SK-N-SH treated with all-trans-retinoic acid at 6 μM for 48 hours (cell line): ENCODE results near the gene BPI.

Source experiments
- ATAC-seq: fragments of 200-7000 bp; cut with Tn5 transposase; 3 replicates; pipeline ENCODE4 v1.9.1; 2020; ENCODE audit warnings: mild to moderate bottlenecking, moderate library complexity
- ARNTL ChIP-seq: fragments of 450-650 bp; formaldehyde crosslinking; IDR thresholded peaks from 2 replicates; pipeline ENCODE4 v1.5.0; 2020; ENCODE audit warnings: low read depth, mild to moderate bottlenecking, moderate library complexity, borderline replicate concordance
- BACH2 ChIP-seq: fragments of 250-450 bp; sonication (Bioruptor Pico); IDR thresholded peaks from 2 replicates; pipeline ENCODE4 v1.9.0; 2021; ENCODE audit warnings: mild to moderate bottlenecking, borderline replicate concordance
- CSDC2 ChIP-seq: fragments of 250-450 bp; sonication (Bioruptor Pico); IDR thresholded peaks from 2 replicates; pipeline ENCODE4 v1.5.0; 2020; ENCODE audit warnings: mild to moderate bottlenecking, moderate library complexity
- ESRRG ChIP-seq: fragments of 250-450 bp; sonication (Bioruptor Pico); IDR thresholded peaks from 2 replicates; pipeline ENCODE4 v1.6.1; 2021; ENCODE audit warnings: mild to moderate bottlenecking
- GLIS3 ChIP-seq: fragments of 250-450 bp; sonication (Bioruptor Pico); IDR thresholded peaks from 2 replicates; pipeline ENCODE4 v1.5.0; 2020; ENCODE audit warnings: mild to moderate bottlenecking, moderate library complexity
- ISL1 ChIP-seq: fragments of 250-450 bp; sonication (Bioruptor Pico); IDR thresholded peaks from 2 replicates; pipeline ENCODE4 v2.1.2; 2022; ENCODE audit warnings: mild to moderate bottlenecking, moderate library complexity
- POU6F1 ChIP-seq: fragments of 250-450 bp; sonication (Bioruptor Pico); IDR thresholded peaks from 2 replicates; pipeline ENCODE4 v1.8.0; 2021; ENCODE audit warnings: low read depth, mild to moderate bottlenecking, moderate library complexity, borderline replicate concordance
- PPARA ChIP-seq: fragments of 250-450 bp; sonication (Bioruptor Pico); IDR thresholded peaks from 2 replicates; pipeline ENCODE4 v1.5.0; 2020; ENCODE audit warnings: mild to moderate bottlenecking, borderline replicate concordance
- SNAI2 ChIP-seq: fragments of 250-450 bp; sonication (Bioruptor Pico); IDR thresholded peaks from 2 replicates; pipeline ENCODE4 v1.5.0; 2020; ENCODE audit warnings: mild to moderate bottlenecking, moderate library complexity
- TCF4 ChIP-seq: fragments of 250-450 bp; sonication (Bioruptor Pico); IDR thresholded peaks from 2 replicates; pipeline ENCODE4 v1.8.0; 2021; ENCODE audit warnings: mild to moderate bottlenecking, moderate library complexity, borderline replicate concordance
- TOX ChIP-seq: fragments of 250-450 bp; sonication (Bioruptor Pico); IDR thresholded peaks from 2 replicates; pipeline ENCODE4 v1.8.0; 2021; ENCODE audit warnings: mild to moderate bottlenecking, moderate library complexity, borderline replicate concordance
- ZC3H10 ChIP-seq: fragments of 250-450 bp; sonication (Bioruptor Pico); IDR thresholded peaks from 2 replicates; pipeline ENCODE4 v1.5.1; 2021; ENCODE audit warnings: mild to moderate bottlenecking, moderate library complexity
- ZFP3 ChIP-seq: fragments of 250-450 bp; sonication (Bioruptor Pico); IDR thresholded peaks from 2 replicates; pipeline ENCODE4 v1.5.0; 2020; ENCODE audit warnings: mild to moderate bottlenecking, moderate library complexity
- ZFP30 ChIP-seq: fragments of 450-650 bp; formaldehyde crosslinking; IDR thresholded peaks from 2 replicates; pipeline ENCODE4 v1.5.0; 2022; ENCODE audit warnings: mild to moderate bottlenecking, moderate library complexity
- ZNF565 ChIP-seq: fragments of 450-650 bp; formaldehyde crosslinking; conservative IDR thresholded peaks from 2 replicates; pipeline ENCODE4 v1.5.0; 2020; ENCODE audit warnings: low read depth, mild to moderate bottlenecking, moderate library complexity
- ZNF70 ChIP-seq: fragments of 450-650 bp; formaldehyde crosslinking; IDR thresholded peaks from 2 replicates; pipeline ENCODE4 v1.5.0; 2020; ENCODE audit warnings: mild to moderate bottlenecking, moderate library complexity
- TF ChIP-seq, protein P1 (sequence below): fragments of 250-450 bp; sonication (Bioruptor Pico); IDR thresholded peaks from 2 replicates; pipeline ENCODE4 v1.5.1; 2021; ENCODE audit warnings: mild to moderate bottlenecking, moderate library complexity
- TF ChIP-seq, protein P2 (sequence below): fragments of 250-450 bp; sonication (Bioruptor Pico); IDR thresholded peaks from 2 replicates; pipeline ENCODE4 v1.8.0; 2020; ENCODE audit warnings: mild to moderate bottlenecking, moderate library complexity, borderline replicate concordance
- TF ChIP-seq, protein P3 (sequence below): fragments of 250-450 bp; sonication (Bioruptor Pico); IDR thresholded peaks from 2 replicates; pipeline ENCODE4 v1.5.1; 2020; ENCODE audit warnings: low read depth, mild to moderate bottlenecking, moderate library complexity

BPI gene

DNA sequence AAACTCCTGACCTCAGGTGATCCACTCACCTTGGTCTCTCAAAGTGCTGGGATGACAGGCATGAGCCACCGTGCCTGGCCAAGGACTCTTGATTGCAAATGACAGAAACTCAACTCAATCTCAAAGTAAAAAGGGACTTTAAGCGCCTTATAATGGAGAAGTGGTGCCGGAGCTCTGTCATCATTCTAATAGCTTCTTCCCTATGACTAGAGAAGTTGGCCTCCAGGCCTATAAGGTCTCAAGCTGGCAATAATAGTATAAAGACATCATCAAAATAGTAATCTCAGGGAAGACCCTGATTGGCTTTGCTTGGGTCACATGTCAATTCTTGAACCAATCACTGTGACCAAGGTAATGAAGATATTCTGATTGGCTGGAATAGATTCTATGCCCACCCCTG is 34.9 kb upstream of the BPI start (continued):
- TF ChIP-seq, protein P1, sequence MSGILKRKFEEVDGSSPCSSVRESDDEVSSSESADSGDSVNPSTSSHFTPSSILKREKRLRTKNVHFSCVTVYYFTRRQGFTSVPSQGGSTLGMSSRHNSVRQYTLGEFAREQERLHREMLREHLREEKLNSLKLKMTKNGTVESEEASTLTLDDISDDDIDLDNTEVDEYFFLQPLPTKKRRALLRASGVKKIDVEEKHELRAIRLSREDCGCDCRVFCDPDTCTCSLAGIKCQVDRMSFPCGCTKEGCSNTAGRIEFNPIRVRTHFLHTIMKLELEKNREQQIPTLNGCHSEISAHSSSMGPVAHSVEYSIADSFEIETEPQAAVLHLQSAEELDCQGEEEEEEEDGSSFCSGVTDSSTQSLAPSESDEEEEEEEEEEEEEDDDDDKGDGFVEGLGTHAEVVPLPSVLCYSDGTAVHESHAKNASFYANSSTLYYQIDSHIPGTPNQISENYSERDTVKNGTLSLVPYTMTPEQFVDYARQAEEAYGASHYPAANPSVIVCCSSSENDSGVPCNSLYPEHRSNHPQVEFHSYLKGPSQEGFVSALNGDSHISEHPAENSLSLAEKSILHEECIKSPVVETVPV (CRISPR knock-in tag) = no peak
- no peak for TF ChIP-seq ZFP30 (CRISPR knock-in tag)
- TF ChIP-seq, protein P2, sequence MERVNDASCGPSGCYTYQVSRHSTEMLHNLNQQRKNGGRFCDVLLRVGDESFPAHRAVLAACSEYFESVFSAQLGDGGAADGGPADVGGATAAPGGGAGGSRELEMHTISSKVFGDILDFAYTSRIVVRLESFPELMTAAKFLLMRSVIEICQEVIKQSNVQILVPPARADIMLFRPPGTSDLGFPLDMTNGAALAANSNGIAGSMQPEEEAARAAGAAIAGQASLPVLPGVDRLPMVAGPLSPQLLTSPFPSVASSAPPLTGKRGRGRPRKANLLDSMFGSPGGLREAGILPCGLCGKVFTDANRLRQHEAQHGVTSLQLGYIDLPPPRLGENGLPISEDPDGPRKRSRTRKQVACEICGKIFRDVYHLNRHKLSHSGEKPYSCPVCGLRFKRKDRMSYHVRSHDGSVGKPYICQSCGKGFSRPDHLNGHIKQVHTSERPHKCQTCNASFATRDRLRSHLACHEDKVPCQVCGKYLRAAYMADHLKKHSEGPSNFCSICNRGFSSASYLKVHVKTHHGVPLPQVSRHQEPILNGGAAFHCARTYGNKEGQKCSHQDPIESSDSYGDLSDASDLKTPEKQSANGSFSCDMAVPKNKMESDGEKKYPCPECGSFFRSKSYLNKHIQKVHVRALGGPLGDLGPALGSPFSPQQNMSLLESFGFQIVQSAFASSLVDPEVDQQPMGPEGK (CRISPR knock-in tag) = no peak
- no peak for TF ChIP-seq GLIS3 (CRISPR knock-in tag)

DNA sequence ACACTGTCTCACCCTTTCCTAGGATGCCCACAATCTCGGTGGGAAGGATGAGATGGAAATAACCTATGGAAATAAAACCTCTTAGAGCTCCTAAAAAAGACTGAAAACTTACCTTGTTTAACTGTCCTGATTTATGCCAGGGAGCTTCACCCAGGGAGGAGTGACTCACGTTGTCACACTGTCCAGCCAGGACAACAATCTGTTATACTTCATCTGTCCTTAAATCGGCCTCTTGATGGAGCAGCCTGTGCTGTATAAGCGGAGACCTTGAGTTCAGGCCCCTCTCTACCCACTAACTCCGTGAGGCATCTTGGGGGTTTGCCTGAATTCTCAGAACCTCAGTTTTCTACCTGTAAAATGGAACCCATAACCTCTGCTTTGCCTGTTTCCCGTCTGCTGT is 34.2 kb upstream of the BPI start:
- no peak for TF ChIP-seq ZC3H10
- TF ChIP-seq ISL1 (CRISPR knock-in tag) = no peak
- TF ChIP-seq PPARA = no peak
- no peak for TF ChIP-seq ZNF70 (CRISPR knock-in tag)

GRCh38 chr20:38270869-38271605 is 32.9 kb upstream of the BPI start:
- ATAC-seq = peak; percentile 97
- TF ChIP-seq TOX (CRISPR knock-in tag) (no peak), ZC3H10 (no peak), BACH2 (CRISPR knock-in tag) (no peak), PPARA (no peak)

More for the DNA sequence above, 34.2 kb upstream of the BPI start:
- no peak for ATAC-seq

DNA sequence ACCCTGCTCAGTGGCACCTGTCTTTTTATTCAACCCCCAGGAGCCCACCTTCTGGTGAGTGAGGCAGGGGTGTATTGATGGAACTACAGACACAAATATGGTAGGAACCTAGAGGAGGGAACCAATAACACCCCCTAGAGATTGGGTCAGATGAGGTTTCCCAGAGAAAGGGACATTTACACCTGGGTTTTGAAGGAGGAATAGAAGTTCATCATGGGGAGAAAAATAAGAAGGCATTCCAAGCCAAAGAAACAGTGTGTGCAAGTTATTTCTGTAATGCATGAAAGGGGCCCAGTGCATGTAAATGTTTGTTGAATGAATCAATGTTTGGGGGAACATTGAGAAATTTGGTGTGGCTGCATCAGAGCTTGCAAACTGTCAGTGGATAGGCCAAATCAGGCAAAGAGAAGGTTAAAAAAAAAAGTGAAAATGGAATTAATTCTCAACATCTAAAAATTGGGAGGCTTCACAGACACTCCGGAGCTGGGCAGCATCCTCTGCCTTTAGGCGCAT is 32.3 kb upstream of the BPI start:
- no peak for TF ChIP-seq ZNF565 (CRISPR knock-in tag)
- peak; percentile 95 for TF ChIP-seq ZFP3 (CRISPR knock-in tag)
- TF ChIP-seq TCF4 (CRISPR knock-in tag) = no peak
- ATAC-seq = no peak

DNA sequence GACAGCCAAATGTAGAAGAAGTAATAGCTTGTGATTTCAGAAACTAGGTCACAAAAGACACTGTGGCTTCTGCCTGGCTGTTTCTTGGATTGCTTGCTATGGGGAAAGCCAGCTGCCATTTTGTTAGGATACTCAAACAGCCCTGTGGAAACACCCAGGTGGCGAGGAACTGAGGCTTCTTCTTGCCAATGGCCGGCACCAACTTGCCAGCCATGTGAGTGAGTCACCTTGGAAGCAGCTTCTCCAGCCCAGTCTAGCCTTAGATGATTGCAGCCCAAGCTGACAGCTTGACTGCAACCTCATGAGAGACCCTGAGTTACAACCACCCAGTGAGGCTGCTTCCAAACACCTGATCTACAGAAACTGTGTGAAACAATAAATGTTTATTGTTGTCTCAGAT is 31.6 kb upstream of the BPI start:
- 0 out of 3 replicates have a peak, but pooled peaks have one; percentile 15 for ATAC-seq
- TF ChIP-seq ZFP3 (CRISPR knock-in tag) (no peak), ZNF565 (CRISPR knock-in tag) (no peak), PPARA (no peak), SNAI2 (CRISPR knock-in tag) (no peak), TOX (CRISPR knock-in tag) (no peak)
- TF ChIP-seq, protein P1 (CRISPR knock-in tag) = no peak
- TF ChIP-seq, protein P2 (CRISPR knock-in tag) = no peak

GRCh38 chr20:38272961-38273360 is 31.0 kb upstream of the BPI start:
- ATAC-seq = no peak
- no peak for TF ChIP-seq ARNTL (CRISPR knock-in tag)
- TF ChIP-seq CSDC2 (CRISPR knock-in tag) = no peak
- TF ChIP-seq, protein P3, sequence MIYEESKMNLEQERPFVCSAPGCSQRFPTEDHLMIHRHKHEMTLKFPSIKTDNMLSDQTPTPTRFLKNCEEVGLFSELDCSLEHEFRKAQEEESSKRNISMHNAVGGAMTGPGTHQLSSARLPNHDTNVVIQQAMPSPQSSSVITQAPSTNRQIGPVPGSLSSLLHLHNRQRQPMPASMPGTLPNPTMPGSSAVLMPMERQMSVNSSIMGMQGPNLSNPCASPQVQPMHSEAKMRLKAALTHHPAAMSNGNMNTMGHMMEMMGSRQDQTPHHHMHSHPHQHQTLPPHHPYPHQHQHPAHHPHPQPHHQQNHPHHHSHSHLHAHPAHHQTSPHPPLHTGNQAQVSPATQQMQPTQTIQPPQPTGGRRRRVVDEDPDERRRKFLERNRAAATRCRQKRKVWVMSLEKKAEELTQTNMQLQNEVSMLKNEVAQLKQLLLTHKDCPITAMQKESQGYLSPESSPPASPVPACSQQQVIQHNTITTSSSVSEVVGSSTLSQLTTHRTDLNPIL (CRISPR knock-in tag) = no peak
- no peak for TF ChIP-seq POU6F1 (CRISPR knock-in tag)
- no peak for TF ChIP-seq BACH2 (CRISPR knock-in tag)
- TF ChIP-seq ZC3H10 = no peak
- TF ChIP-seq ZFP3 (CRISPR knock-in tag) = no peak
- no peak for TF ChIP-seq ESRRG
- TF ChIP-seq PPARA = no peak
- TF ChIP-seq ISL1 (CRISPR knock-in tag) = no peak
- TF ChIP-seq, protein P1 (CRISPR knock-in tag) = no peak
- no peak for TF ChIP-seq ZNF565 (CRISPR knock-in tag)
- TF ChIP-seq SNAI2 (CRISPR knock-in tag) = no peak
- no peak for TF ChIP-seq ZFP30 (CRISPR knock-in tag)
